ENCODE results near the gene C6orf163. TPM values are rescaled to one million over a fixed set of nuclear protein-coding genes. Genes with fewer than 3 reads are reported as not detected.

The C6orf163 gene
- total and polyA plus RNA-seq, 2 of the 4 experiments (the other 2 are of a cell fraction), result 0.55 to 0.90 TPM

- H3K9me1 ChIP-seq (ENCODE audit: insufficient read depth, low read length), result no peaks in the 10 kb centered on the region
- no peaks in the 10 kb centered on the region for H3K36me3 ChIP-seq (ENCODE audit: control insufficient read depth, insufficient read depth, low read length)
- no peak overlapping the region for H2BK120ac ChIP-seq (ENCODE audit: low read depth, low read length)
- H3K23ac ChIP-seq (ENCODE audit: low read depth, low read length), result no peak overlapping the region
- H3K9me3 ChIP-seq (ENCODE audit: control insufficient read depth, insufficient read depth, low read length), result no peaks in the 10 kb centered on the region
- CTCF ChIA-PET, result no interaction called here
- no peak overlapping the region for H2AK9ac ChIP-seq (replicated peaks; ENCODE audit: low read depth, low read length, poor library complexity)
- no peak overlapping the region for H3K56ac ChIP-seq (ENCODE audit: extremely low read depth, insufficient read depth, low read length)
- POLR2A ChIA-PET (ENCODE audit: unreplicated experiment), result no interaction called here
- H4K91ac ChIP-seq (ENCODE audit: insufficient read depth, low read depth, low read length), result no peak overlapping the region
- no CpG with 5 or more reads among the region's 3 CpGs for WGBS, 2 experiments (ENCODE audit: extremely low coverage in 2 of 2, insufficient read length in 1 of 2)
- no peak overlapping the region for H3K4me2 ChIP-seq (ENCODE audit: low read depth, low read length)
- no peak overlapping the region for H3K14ac ChIP-seq (replicated peaks; ENCODE audit: low read depth, low read length)
- peak; percentile 68 for ATAC-seq (ENCODE audit: low read depth)
- no peak overlapping the region for H3K18ac ChIP-seq (ENCODE audit: low read depth, low read length)
- intact Hi-C loops (cut with micrococcal nuclease) (loop anchor here (1.0 to 10.0 kb wide), 5 partner anchors 114 to 1481 kb away; no protein-coding TSS in a partner anchor), in situ Hi-C loops (cut with MboI; ENCODE audit: low sequenced_read_pairs) (no loop called here), dilution Hi-C loops (cut with HindIII; ENCODE audit: low sequenced_read_pairs, unreplicated experiment) (no loop called here)
- H2BK20ac ChIP-seq (ENCODE audit: low read depth, low read length), result no peak overlapping the region
- peak; percentile 29 for DNase-seq
- no peak overlapping the region for H2BK5ac ChIP-seq (ENCODE audit: low read depth, low read length, poor library complexity, severe bottlenecking)
- peak; percentile 58 for TF ChIP-seq RAD21 (IDR thresholded peaks at IDR 0.05; ENCODE audit: low read length)
- TF ChIP-seq RCOR1 (IDR thresholded peaks at IDR 0.05; ENCODE audit: insufficient replicate concordance, low read length), result no peak
- no peak for TF ChIP-seq MAZ (IDR thresholded peaks at IDR 0.05; ENCODE audit: borderline replicate concordance, low read depth, low read length)
- peak; percentile 51 for TF ChIP-seq CTCF (conservative IDR thresholded peaks at IDR 0.05; ENCODE audit: low read depth, low read length)
- TF ChIP-seq RFX5 (IDR thresholded peaks at IDR 0.05; ENCODE audit: low read depth, low read length), result no peak
- TF ChIP-seq CHD1 (IDR thresholded peaks at IDR 0.05; ENCODE audit: low read depth, low read length), result no peak
- no peak for TF ChIP-seq MXI1 (IDR thresholded peaks at IDR 0.05; ENCODE audit: borderline replicate concordance, low read depth, low read length)
- no peak for TF ChIP-seq BHLHE40 (IDR thresholded peaks at IDR 0.05; ENCODE audit: low read depth, low read length)
- peak; percentile 31; the same call in 1 of the 2 replicates for TF ChIP-seq SMC3 (IDR thresholded peaks at IDR 0.05; ENCODE audit: low read depth, low read length)
- no peak overlapping the region for H3K4ac ChIP-seq (ENCODE audit: low read depth, low read length)
- no peaks in the 10 kb centered on the region for H4K20me1 ChIP-seq (ENCODE audit: insufficient read depth, low read length)
- H2BK15ac ChIP-seq (ENCODE audit: low read depth, low read length), result no peak overlapping the region
- H4K5ac ChIP-seq (ENCODE audit: low read depth, low read length), result no peak overlapping the region
- no peak overlapping the region for H3K9ac ChIP-seq (ENCODE audit: low read depth, low read length)
- no peak overlapping the region for H3K27ac ChIP-seq (ENCODE audit: insufficient read depth, low read length)
- H3K4me3 ChIP-seq (ENCODE audit: insufficient read depth, low read depth, low read length), result no peak overlapping the region
- H2AK5ac ChIP-seq (ENCODE audit: low read depth, low read length), result no peak overlapping the region
- no peaks in the 10 kb centered on the region for H3K79me1 ChIP-seq (ENCODE audit: low read depth in 1 of 2, low read length in 2 of 2)
- H4K8ac ChIP-seq (ENCODE audit: low read depth in 2 of 2, low read length in 2 of 2), result no peak overlapping the region
- no TSS peak for BruUV-seq (replicated peaks)
- H3K27me3 ChIP-seq (ENCODE audit: control insufficient read depth, insufficient read depth, low read length), result no peaks in the 10 kb centered on the region
- H3K4me1 ChIP-seq (ENCODE audit: control insufficient read depth, insufficient read depth, low read length), result no peaks in the 10 kb centered on the region
- H2AFZ ChIP-seq (replicated peaks; ENCODE audit: low read length, poor library complexity), result no peak overlapping the region
Measured at GRCh38 chr6:87391334-87391733, 46.7 kb downstream of the C6orf163 start.

Data from IMR-90 (cell line).